Keratinocyte (primary cell): ENCODE data around the gene CMBL. TPM values are rescaled to one million over a fixed set of nuclear protein-coding genes. Genes with fewer than 3 reads are reported as not detected.

Experiments used
- DNase-seq: peaks from one replicate; pipeline ENCODE4 v3.0.0-alpha.2; 2011; ENCODE audit warnings: low read depth, missing footprints, low spot score
- FAIRE-seq: peaks from 2 replicates; lab custom pipeline; 2011; peaks lifted over from hg19 to GRCh38; lab: Jason Lieb, UNC
- H2AFZ ChIP-seq: 2 replicates; pipeline ENCODE4 v1.6.0; 2012; ENCODE audit warnings: low read length, control low read depth, inconsistent platforms; ENCODE audit not compliant: control insufficient read depth
- H3K27ac ChIP-seq: 2 replicates; pipeline ENCODE4 v1.5.1; 2011; ENCODE audit warnings: low read length; ENCODE audit not compliant: control insufficient read depth, insufficient read depth
- H3K27me3 ChIP-seq: 3 replicates; pipeline ENCODE4 v1.6.0; 2011; ENCODE audit warnings: low read length; ENCODE audit not compliant: control insufficient read depth, insufficient read depth; ENCODE audit errors: extremely low read depth
- H3K36me3 ChIP-seq, 2 experiments: 2 replicates in 1 of 2; 3 replicates in 1 of 2; pipeline ENCODE4 v1.5.1; 2011; ENCODE audit warnings: low read length in 2 of 2, mild to moderate bottlenecking in 1 of 2; ENCODE audit not compliant: control insufficient read depth in 2 of 2, insufficient read depth in 2 of 2; ENCODE audit errors: extremely low read depth in 1 of 2
- H3K4me1 ChIP-seq: 3 replicates; pipeline ENCODE4 v1.5.1; 2011; ENCODE audit warnings: low read length; ENCODE audit not compliant: control insufficient read depth, insufficient read depth; ENCODE audit errors: extremely low read depth
- H3K4me2 ChIP-seq: 3 replicates; pipeline ENCODE4 v1.6.0; 2011; ENCODE audit warnings: low read depth, low read length; ENCODE audit not compliant: control insufficient read depth, insufficient read depth; ENCODE audit errors: extremely low read depth
- H3K4me3 ChIP-seq, 3 experiments: fragments of 200-600 bp in 1 of 3; sonication (generic) in 1 of 3; 2 replicates in 2 of 3; 3 replicates in 1 of 3; pipeline ENCODE4 v1.5.1; 2011 to 2016; ENCODE audit warnings: low read length in 3 of 3, mild to moderate bottlenecking in 3 of 3, control low read depth in 2 of 3, inconsistent platforms in 1 of 3, low read depth in 1 of 3, mixed read lengths in 1 of 3, mixed run types in 1 of 3, moderate library complexity in 1 of 3; ENCODE audit not compliant: control insufficient read depth in 2 of 3, insufficient read depth in 2 of 3; ENCODE audit errors: extremely low read depth in 1 of 3
- H3K79me2 ChIP-seq: 2 replicates; pipeline ENCODE4 v1.6.0; 2012; ENCODE audit warnings: low read length; ENCODE audit not compliant: control insufficient read depth, insufficient read depth
- H3K9ac ChIP-seq: 3 replicates; pipeline ENCODE4 v1.6.0; 2011; ENCODE audit warnings: low read length; ENCODE audit not compliant: control insufficient read depth, insufficient read depth; ENCODE audit errors: extremely low read depth
- H3K9me1 ChIP-seq: 3 replicates; pipeline ENCODE4 v1.6.0; 2011; ENCODE audit warnings: low read length; ENCODE audit not compliant: control insufficient read depth, insufficient read depth; ENCODE audit errors: extremely low read depth
- H3K9me3 ChIP-seq: 2 replicates; pipeline ENCODE4 v1.5.1; 2012; ENCODE audit warnings: low read depth, low read length; ENCODE audit not compliant: control insufficient read depth
- H4K20me1 ChIP-seq: 3 replicates; pipeline ENCODE4 v1.6.0; 2011; ENCODE audit warnings: low read length; ENCODE audit not compliant: control insufficient read depth, insufficient read depth; ENCODE audit errors: extremely low read depth
- EZH2 ChIP-seq: IDR thresholded peaks from one replicate; pipeline ENCODE4 v1.6.1; 2012; ENCODE audit warnings: inconsistent platforms, mild to moderate bottlenecking, low read length, moderate library complexity
- dilution Hi-C: fragments of 300-500 bp; cut with MboI; formaldehyde crosslinking; loops from one replicate; pipeline ENCODE4 v1.7.0; 2020; ENCODE audit warnings: low sequenced_read_pairs; ENCODE audit not compliant: extremely low pct_ligation_motif_present
- polyA plus RNA-seq, 5 experiments: library from polyadenylated mRNA; depleted of rRNA in 3 of 5; stranded (reverse) in 3 of 5; stranded (forward) in 1 of 5; unstranded in 1 of 5; fragments of >200 nt; gene quantifications; 1 replicate in 1 of 5; 2 replicates in 3 of 5; 3 replicates in 1 of 5; pipeline versions ENCODE4 v1.2.1 to v1.2.3, GENCODE V29; 2011 to 2012; ENCODE audit warnings: missing spikeins in 2 of 5, low read depth in 1 of 5, low replicate concordance in 1 of 5
- TF ChIP-seq, protein P1 (sequence below), 3 experiments: IDR thresholded peaks in 1 of 3; conservative IDR thresholded peaks in 1 of 3; optimal IDR thresholded peaks in 1 of 3; 2 replicates in 2 of 3; 3 replicates in 1 of 3; pipeline versions ENCODE3 to v1.5.1; 2011; ENCODE audit warnings: low read length in 3 of 3, mild to moderate bottlenecking in 3 of 3, moderate library complexity in 2 of 3, control low read depth in 1 of 3, inconsistent platforms in 1 of 3; ENCODE audit not compliant: insufficient read depth in 2 of 3; ENCODE audit errors: extremely low read depth in 1 of 3

CMBL gene
- polyA plus RNA-seq, 1 donor (not counting 4 experiments of a cell fraction or from before 2014, with no cell fraction given) = 9.1 TPM

DNA sequence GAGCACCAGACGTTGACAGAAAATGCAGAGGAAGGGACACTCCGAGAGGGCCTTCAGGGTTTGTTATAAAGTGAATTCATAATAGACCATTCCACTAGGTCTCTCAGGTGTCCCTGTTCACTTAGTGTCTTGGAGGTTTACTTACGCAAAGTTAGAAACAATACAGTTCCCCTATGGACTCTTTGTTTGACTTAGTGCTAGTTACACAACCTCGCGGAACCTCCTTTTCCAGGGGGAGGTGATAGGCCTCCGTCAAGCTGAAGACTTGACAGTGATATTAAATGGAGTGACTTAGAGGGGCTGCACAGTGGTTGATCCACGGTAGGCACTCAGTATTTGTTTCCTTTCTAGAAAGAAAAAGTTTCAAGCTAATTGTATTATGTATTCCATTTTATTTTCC, 56.3 kb downstream of the CMBL start:
- Histone ChIP-seq H3K4me1 (peaks cover 27% of the 10 kb centered on the region), H3K79me2 (peaks cover 82% of the 10 kb centered on the region), H2AFZ (no peak overlapping the region), H3K27ac (peak overlapping the region; percentile 98), H3K9ac (peak overlapping the region; percentile 94), H3K27me3 (no peaks in the 10 kb centered on the region), H3K4me2 (peak overlapping the region; percentile 92), H3K4me3 (peak overlapping the region; percentile 72 to 85 (median 85)), H3K9me3 (no peaks in the 10 kb centered on the region), H4K20me1 (no peaks in the 10 kb centered on the region), H3K9me1 (peaks cover 2% of the 10 kb centered on the region), H3K36me3 (peaks cover 18 to 25% of the 10 kb centered on the region in 2 experiments)
- DNase-seq (no peak), FAIRE-seq (no peak)
- dilution Hi-C loops = no loop called here
- no peak for TF ChIP-seq EZH2
- TF ChIP-seq, protein P1, sequence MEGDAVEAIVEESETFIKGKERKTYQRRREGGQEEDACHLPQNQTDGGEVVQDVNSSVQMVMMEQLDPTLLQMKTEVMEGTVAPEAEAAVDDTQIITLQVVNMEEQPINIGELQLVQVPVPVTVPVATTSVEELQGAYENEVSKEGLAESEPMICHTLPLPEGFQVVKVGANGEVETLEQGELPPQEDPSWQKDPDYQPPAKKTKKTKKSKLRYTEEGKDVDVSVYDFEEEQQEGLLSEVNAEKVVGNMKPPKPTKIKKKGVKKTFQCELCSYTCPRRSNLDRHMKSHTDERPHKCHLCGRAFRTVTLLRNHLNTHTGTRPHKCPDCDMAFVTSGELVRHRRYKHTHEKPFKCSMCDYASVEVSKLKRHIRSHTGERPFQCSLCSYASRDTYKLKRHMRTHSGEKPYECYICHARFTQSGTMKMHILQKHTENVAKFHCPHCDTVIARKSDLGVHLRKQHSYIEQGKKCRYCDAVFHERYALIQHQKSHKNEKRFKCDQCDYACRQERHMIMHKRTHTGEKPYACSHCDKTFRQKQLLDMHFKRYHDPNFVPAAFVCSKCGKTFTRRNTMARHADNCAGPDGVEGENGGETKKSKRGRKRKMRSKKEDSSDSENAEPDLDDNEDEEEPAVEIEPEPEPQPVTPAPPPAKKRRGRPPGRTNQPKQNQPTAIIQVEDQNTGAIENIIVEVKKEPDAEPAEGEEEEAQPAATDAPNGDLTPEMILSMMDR (optimal IDR thresholded peaks at IDR 0.05 in 1 of 3, IDR thresholded peaks at IDR 0.05 in 1 of 3, conservative IDR thresholded peaks at IDR 0.05 in 1 of 3; ENCODE audit: extremely low read depth in 1 of 3, insufficient read depth in 2 of 3, low read length in 3 of 3) = no peak

- no peak for TF ChIP-seq EZH2
- TF ChIP-seq, protein P1 (optimal IDR thresholded peaks at IDR 0.05 in 1 of 3, IDR thresholded peaks at IDR 0.05 in 1 of 3, conservative IDR thresholded peaks at IDR 0.05 in 1 of 3; ENCODE audit: extremely low read depth in 1 of 3, insufficient read depth in 2 of 3, low read length in 3 of 3) = no peak
- peak overlapping the region; percentile 92 for H3K4me2 ChIP-seq
These were observed 56.9 kb downstream of the CMBL start for GRCh38 chr5:10250806-10251276.

More at GRCh38 chr5:10250806-10251276, 56.9 kb downstream of the CMBL start:
- H3K79me2 ChIP-seq = peaks cover 77% of the 10 kb centered on the region
- H3K9me3 ChIP-seq = no peaks in the 10 kb centered on the region
- H3K4me1 ChIP-seq = peaks cover 27% of the 10 kb centered on the region
- H3K27me3 ChIP-seq = no peaks in the 10 kb centered on the region
- H3K36me3 ChIP-seq = peaks cover 14 to 22% of the 10 kb centered on the region in 2 experiments
- no peaks in the 10 kb centered on the region for H4K20me1 ChIP-seq
- peak overlapping the region; percentile 72 to 85 (median 85) for H3K4me3 ChIP-seq
- no peak for FAIRE-seq
- H3K27ac ChIP-seq = peak overlapping the region; percentile 98
- peaks cover 2% of the 10 kb centered on the region for H3K9me1 ChIP-seq
- no peak overlapping the region for H2AFZ ChIP-seq
- DNase-seq = no peak
- dilution Hi-C loops = no loop called here
- H3K9ac ChIP-seq = peak overlapping the region; percentile 94
